C4-2B (cell line): ENCODE data around the gene TSPAN32.

Experiments
- ZFX ChIP-seq: fragments of 450-650 bp; IDR thresholded peaks from 2 replicates; pipeline ENCODE4 v1.6.1; 2017
- TF ChIP-seq, protein P1 (sequence below): fragments of 450-650 bp; conservative IDR thresholded peaks from 2 replicates; pipeline ENCODE4 v1.5.1; 2017; ENCODE audit warnings: mild to moderate bottlenecking

DNA sequence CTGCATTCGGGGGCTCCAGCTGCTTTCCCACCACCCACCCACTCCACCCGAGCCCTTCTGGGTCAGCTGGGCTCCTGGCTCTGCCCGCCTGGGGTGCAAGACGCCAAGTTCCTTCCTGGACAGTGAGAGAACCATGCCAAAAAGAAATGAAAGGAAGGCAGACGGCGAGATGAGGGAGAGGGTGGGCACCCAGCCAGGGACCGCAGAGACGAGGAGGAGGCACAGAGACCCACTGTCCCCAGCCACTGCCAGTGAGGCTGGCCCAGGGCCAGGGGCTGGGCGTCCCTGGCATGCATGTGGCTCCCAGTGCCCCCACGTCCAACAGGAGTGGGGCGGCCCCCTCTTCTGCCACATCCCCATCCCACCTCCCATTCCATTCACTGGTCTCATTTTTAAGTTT lies 64.5 kb downstream of the TSPAN32 start:
- TF ChIP-seq, protein P1, sequence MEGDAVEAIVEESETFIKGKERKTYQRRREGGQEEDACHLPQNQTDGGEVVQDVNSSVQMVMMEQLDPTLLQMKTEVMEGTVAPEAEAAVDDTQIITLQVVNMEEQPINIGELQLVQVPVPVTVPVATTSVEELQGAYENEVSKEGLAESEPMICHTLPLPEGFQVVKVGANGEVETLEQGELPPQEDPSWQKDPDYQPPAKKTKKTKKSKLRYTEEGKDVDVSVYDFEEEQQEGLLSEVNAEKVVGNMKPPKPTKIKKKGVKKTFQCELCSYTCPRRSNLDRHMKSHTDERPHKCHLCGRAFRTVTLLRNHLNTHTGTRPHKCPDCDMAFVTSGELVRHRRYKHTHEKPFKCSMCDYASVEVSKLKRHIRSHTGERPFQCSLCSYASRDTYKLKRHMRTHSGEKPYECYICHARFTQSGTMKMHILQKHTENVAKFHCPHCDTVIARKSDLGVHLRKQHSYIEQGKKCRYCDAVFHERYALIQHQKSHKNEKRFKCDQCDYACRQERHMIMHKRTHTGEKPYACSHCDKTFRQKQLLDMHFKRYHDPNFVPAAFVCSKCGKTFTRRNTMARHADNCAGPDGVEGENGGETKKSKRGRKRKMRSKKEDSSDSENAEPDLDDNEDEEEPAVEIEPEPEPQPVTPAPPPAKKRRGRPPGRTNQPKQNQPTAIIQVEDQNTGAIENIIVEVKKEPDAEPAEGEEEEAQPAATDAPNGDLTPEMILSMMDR: no peak
- TF ChIP-seq ZFX: no peak
